OCI-LY3 (cell line): Measurements from ENCODE around the gene MAPK13.
"Not testable (repeated sequence)": the region's sequence is repeated elsewhere in the genome, so short reads cannot be mapped to it uniquely, and the experiment has no call there.

ENCODE experiments used
- H2AFZ ChIP-seq: fragments of 200-600, 300-600 bp; shearing (Covaris generic); 2 replicates; pipeline ENCODE4 v1.6.0; 2014; ENCODE audit warnings: antibody characterized with exemption, low read depth, low read length
- H3K27ac ChIP-seq: fragments of 200-600, 300-600 bp; sonication (generic); 2 replicates; pipeline ENCODE4 v1.5.1; 2014; ENCODE audit warnings: mild to moderate bottlenecking, low read length, moderate library complexity, mixed read lengths
- H3K27me3 ChIP-seq: fragments of 200-600, 300-600 bp; sonication (generic); 2 replicates; pipeline ENCODE4 v1.6.1; 2014; ENCODE audit warnings: low read depth, low read length, mixed read lengths
- H3K36me3 ChIP-seq: fragments of 200-600, 300-600 bp; sonication (generic); replicated peaks from 2 replicates; pipeline ENCODE3; 2014; ENCODE audit warnings: low read depth, low read length, mixed read lengths
- H3K4me1 ChIP-seq: fragments of 300-600, 200-600 bp; sonication (generic); 2 replicates; pipeline ENCODE4 v1.6.1; 2014; ENCODE audit warnings: low read length, mixed read lengths
- H3K4me2 ChIP-seq: fragments of 200-600, 300-600 bp; sonication (generic); 2 replicates; pipeline ENCODE4 v1.6.1; 2014; ENCODE audit warnings: low read length, mixed read lengths
- H3K4me3 ChIP-seq: fragments of 300-600, 200-600 bp; sonication (generic); 2 replicates; pipeline ENCODE4 v1.5.1; 2014; ENCODE audit warnings: antibody characterized with exemption, mild to moderate bottlenecking, low read length, moderate library complexity
- H3K79me2 ChIP-seq: fragments of 300-600, 200-600 bp; shearing (Covaris generic); 2 replicates; pipeline ENCODE4 v1.6.1; 2014; ENCODE audit warnings: mild to moderate bottlenecking, low read length, mixed read lengths
- H3K9ac ChIP-seq: fragments of 300-600, 200-600 bp; shearing (Covaris generic); 2 replicates; pipeline ENCODE4 v1.6.0; 2014; ENCODE audit warnings: mild to moderate bottlenecking, low read length, moderate library complexity
- H3K9me3 ChIP-seq: fragments of 200-600, 300-600 bp; shearing (Covaris generic); 2 replicates; pipeline ENCODE4 v1.6.1; 2014; ENCODE audit warnings: low read length, mixed read lengths; ENCODE audit not compliant: insufficient read depth
- H4K20me1 ChIP-seq: fragments of 200-600, 300-600 bp; sonication (generic); 2 replicates; pipeline ENCODE4 v1.6.1; 2016; ENCODE audit warnings: low read length, mixed read lengths; ENCODE audit not compliant: insufficient read depth
- CTCF ChIP-seq: fragments of 200-600, 300-600 bp; sonication (generic); IDR thresholded peaks from 2 replicates; pipeline ENCODE4 v1.5.1; 2014; ENCODE audit warnings: antibody characterized with exemption, low read length, low read depth
- EZH2phosphoT487 ChIP-seq: fragments of 200-600 bp; shearing (Covaris generic); IDR thresholded peaks from 2 replicates; pipeline ENCODE4 v1.6.1; 2018; ENCODE audit warnings: antibody characterized with exemption, mixed run types, low read depth

The MAPK13 gene

GRCh38 chr6:36129941-36130666, at the start of gene MAPK13:
TSS of gene MAPK13 (plus strand) at chr6:36130513. CDS start at chr6:36130583, 70 bp downstream.
- Histone ChIP-seq H2AFZ (peak within 1 kb of the TSS; percentile 85), H3K9me3 (no peaks in the 10 kb centered on the region), H3K4me3 (peak within 1 kb of the TSS; percentile 78), H3K27ac (no peak within 1 kb of the TSS), H3K4me2 (peak within 1 kb of the TSS; percentile 84), H3K27me3 (peaks cover 3% of the 10 kb centered on the region; the same call in 1 of the 2 replicates), H3K79me2 (no peaks in the 10 kb centered on the region), H4K20me1 (no peaks in the 10 kb centered on the region), H3K36me3 (no peaks in the 10 kb centered on the region), H3K9ac (peak within 1 kb of the TSS; percentile 62), H3K4me1 (peaks cover 22% of the 10 kb centered on the region)
- TF ChIP-seq CTCF: no peak
- no peak for TF ChIP-seq EZH2phosphoT487

GRCh38 chr6:36082318-36082717, 48.0 kb upstream of the MAPK13 start:
- H3K9me3 ChIP-seq: no peaks in the 10 kb centered on the region
- H2AFZ ChIP-seq: no peak overlapping the region
- H4K20me1 ChIP-seq: no peaks in the 10 kb centered on the region
- no peak for TF ChIP-seq EZH2phosphoT487
- TF ChIP-seq CTCF: no peak
- no peaks in the 10 kb centered on the region for H3K79me2 ChIP-seq
- H3K4me2 ChIP-seq: no peak overlapping the region
- H3K27me3 ChIP-seq: no peaks in the 10 kb centered on the region
- H3K4me1 ChIP-seq: peaks cover 11% of the 10 kb centered on the region
- no peak overlapping the region for H3K4me3 ChIP-seq
- H3K9ac ChIP-seq: no peak overlapping the region
- H3K27ac ChIP-seq: no peak overlapping the region
- H3K36me3 ChIP-seq: peaks cover 58% of the 10 kb centered on the region

GRCh38 chr6:36083446-36083845, 46.9 kb upstream of the MAPK13 start:
- H3K36me3 ChIP-seq: peaks cover 51% of the 10 kb centered on the region
- no peak overlapping the region for H3K4me2 ChIP-seq
- H3K9me3 ChIP-seq: no peaks in the 10 kb centered on the region
- no peak overlapping the region for H3K4me3 ChIP-seq
- no peaks in the 10 kb centered on the region for H3K79me2 ChIP-seq
- H4K20me1 ChIP-seq: no peaks in the 10 kb centered on the region
- H3K4me1 ChIP-seq: peaks cover 12% of the 10 kb centered on the region
- TF ChIP-seq CTCF (no peak), EZH2phosphoT487 (no peak)
- no peaks in the 10 kb centered on the region for H3K27me3 ChIP-seq
- no peak overlapping the region for H3K9ac ChIP-seq
- H2AFZ ChIP-seq: no peak overlapping the region
- no peak overlapping the region for H3K27ac ChIP-seq

- H3K4me3 ChIP-seq, H3K9ac ChIP-seq, H3K79me2 ChIP-seq, H4K20me1 ChIP-seq, H3K9me3 ChIP-seq, H2AFZ ChIP-seq, H3K4me2 ChIP-seq, H3K27me3 ChIP-seq, H3K27ac ChIP-seq: not testable (repeated sequence)
- Histone ChIP-seq H3K4me1 (peaks cover 12% of the 10 kb centered on the region), H3K36me3 (peaks cover 19% of the 10 kb centered on the region)
These were observed 42.1 kb upstream of the MAPK13 start for GRCh38 chr6:36088204-36088603.
